ENCODE results near the gene EXTL2.
"Not testable (repeated sequence)": the region's sequence is repeated elsewhere in the genome, so short reads cannot be mapped to it uniquely, and the experiment has no call there.

The EXTL2 gene

DNA sequence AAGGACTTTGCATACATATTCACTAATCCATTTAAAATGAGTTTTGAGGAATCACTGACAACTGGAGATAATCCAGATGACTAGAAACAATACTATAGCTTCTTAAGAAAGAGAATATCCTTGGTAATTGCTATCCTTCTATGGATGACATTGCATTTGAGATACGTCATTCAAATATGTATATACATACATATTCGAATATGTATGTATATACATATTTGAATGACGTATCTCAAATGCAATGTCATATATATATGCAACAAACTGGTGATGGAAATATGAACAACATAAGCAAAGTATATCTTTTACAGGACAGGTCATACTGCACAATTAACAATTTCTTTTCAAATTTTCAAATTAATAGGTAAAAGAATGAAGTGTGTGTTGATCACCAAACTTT is 41.7 kb downstream of the EXTL2 start:
- no peak for DNase-seq

- DNase-seq, result no peak
Measured at GRCh38 chr1:100851726-100852125, 42.9 kb downstream of the EXTL2 start.

DNA sequence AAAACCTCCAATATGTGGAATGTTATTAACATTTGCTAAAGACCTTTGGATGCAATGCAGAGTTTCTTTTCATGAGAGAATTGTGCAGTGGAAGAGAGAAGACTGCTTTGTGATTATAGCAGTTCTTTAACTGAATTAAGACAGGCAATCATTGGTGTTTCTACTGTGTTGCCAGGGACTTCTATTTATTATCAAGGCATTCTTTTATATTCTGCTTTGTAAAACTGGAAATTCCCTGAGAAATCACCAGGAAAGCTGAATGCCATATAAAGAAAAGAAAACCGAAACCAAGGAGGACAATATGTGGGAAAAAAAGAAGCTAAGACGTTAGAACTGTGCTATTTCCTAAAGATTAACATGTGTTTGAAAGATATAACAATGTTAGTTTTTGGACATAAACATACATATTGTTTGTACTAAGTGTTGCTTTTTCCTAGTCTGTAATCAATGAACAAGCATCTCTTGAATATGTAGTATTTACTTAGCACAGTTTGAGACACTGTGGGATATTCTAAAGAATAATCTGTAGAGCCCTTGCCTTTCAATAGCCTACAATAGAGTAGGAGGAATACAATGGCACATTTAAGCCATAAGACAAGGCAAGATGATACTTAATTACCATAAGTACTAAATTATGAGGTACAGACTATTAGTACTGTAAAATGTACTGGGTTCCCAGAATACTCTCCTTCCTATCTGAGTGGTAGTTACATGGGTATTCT is 47.1 kb downstream of the EXTL2 start:
- DNase-seq, result no peak

DNA sequence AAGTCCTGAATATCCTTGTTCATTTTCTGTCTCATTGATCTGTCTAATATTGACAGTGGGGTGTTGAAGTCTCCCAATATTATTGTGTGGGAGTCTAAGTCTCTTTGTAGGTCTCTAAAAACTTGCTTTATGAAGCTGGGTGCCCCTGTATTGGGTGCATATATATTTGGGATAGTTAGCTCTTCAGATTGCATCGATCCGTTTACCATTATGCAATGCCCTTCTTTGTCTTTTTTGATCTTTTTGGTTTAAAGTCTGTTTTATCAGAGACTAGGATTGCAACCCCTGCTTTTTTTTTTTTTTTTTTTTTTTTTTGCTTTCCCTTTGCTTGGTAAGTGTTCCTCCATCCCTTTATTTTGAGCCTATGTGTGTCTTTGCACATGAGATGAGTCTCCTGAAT is 51.5 kb downstream of the EXTL2 start:
- not testable (repeated sequence) for DNase-seq

GRCh38 chr1:100835866-100836842 is 58.5 kb downstream of the EXTL2 start:
- no peak for DNase-seq

DNA sequence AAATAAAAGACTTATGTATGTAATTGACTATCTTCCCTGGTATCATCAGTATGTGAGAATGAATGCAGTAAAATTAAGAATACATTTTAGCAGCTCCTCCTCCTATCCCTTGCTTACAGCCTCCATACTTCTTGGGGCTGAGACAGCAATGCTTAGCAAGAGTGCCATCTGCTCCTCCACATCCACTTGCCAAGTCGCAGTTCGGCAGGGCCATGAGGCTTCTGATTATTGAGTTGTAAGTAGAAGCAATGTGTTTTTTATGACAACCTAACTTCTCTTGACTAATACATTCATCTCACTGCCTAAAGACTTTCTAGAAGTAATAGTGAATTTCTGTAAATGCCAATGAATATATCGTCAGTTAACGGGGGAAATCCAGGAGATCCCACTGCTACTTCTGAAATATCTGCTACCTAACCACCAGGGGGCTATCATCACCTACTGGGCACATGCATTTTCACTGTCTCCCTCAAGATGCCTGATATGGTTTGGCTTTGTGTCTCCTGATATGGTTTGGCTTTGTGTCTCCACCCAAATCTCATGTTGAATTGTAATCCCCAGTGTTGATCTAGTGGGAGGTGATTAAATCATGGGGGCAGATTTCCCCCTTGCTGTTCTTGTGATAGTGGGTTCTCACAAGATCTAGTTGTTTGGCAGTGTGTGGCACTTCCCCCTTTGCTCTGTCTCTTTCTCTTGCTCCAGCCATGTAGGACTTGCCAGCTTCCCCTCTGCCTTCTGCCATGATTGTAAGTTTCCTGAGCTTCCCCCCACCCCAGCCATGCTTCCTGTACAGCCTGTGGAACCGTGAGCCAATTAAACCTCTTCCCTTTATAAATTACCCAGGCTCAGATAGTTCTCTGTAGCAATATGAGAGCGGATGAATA is 59.6 kb downstream of the EXTL2 start:
- DNase-seq, result no peak

DNA sequence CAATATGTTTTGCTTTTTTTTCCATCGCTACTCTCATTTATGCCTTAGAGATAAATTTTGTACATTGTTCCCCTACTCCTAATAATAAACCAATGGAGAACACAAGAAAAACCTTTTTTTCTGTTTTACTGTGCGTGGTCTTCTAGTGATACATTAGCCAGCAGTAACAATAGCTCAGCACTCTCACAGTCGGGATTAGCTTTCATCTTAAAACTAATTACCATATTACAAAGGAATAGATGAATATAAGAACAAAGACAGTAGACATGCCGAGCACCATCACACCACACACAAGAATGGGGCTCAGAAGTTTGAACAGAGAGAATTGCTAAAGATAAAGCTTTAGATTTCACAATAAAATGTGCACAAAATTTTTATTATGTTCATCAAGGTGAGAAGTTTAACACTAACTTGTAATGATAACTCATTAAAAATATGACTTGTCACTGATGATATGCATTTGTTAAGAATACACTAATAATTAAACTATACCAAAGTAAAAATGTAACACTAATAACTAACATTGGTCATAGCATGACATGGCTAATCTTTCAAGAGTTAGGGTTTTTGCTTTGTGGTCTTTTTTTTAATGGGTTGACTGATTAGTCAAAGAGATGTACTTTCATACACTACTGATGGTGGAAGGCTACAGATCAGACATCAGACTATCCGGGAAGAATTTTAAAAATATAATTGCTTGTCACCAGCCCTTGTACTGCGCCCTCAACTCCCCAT is 61.8 kb downstream of the EXTL2 start:
- no peak for DNase-seq

DNA sequence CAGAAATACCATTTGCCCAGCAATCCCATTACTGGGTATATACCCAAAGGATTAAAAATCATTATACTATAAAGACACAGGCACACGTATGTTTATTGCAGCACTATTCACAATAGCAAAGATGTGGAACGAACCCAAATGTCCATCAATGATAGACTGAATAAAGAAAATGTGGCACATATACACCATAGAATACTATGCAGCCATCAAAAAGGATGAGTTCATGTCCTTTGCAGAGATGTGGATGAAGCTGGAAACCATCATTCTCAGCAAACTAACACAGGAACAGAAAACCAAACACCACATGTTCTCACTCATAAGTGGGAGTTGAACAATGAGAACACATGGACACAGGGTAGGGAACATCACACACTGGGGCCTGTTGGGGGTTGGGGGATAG is 69.0 kb downstream of the EXTL2 start:
- not testable (repeated sequence) for DNase-seq
